IMR-90 (cell line): ENCODE data around the gene CASS4. TPM values are rescaled to one million over a fixed set of nuclear protein-coding genes. Genes with fewer than 3 reads are reported as not detected.

Source experiments
- ATAC-seq: fragments of 200-7000 bp; cut with Tn5 transposase; 2 replicates; pipeline ENCODE4 v1.9.1; 2020; ENCODE audit warnings: low read depth, mild to moderate bottlenecking, moderate library complexity
- BruUV-seq: library from RNA; stranded (reverse); fragments of 400-500 nt; replicated peaks from 2 replicates; lab custom pipeline; 2021; lab: Mats Ljungman, UMichigan
- CTCF ChIA-PET: fragments of 300-600 bp; formaldehyde crosslinking; extraction: SDS; loops from one replicate; lab custom pipeline; 2021; ENCODE audit warnings: antibody characterized with exemption; lab: Yijun Ruan, JAX
- POLR2A ChIA-PET: fragments of 300-600 bp; sonication (Branson Sonifier 250); formaldehyde crosslinking; loops from one replicate; lab custom pipeline; 2022; ENCODE audit warnings: antibody characterized with exemption; ENCODE audit not compliant: unreplicated experiment; lab: Charles Lee
- DNase-seq: peaks from one replicate; pipeline ENCODE4 v3.0.0; 2013
- H2AFZ ChIP-seq: replicated peaks from 2 replicates; pipeline ENCODE3; 2013; ENCODE audit warnings: low read length, mild to moderate bottlenecking; ENCODE audit not compliant: poor library complexity
- H2AK5ac ChIP-seq: 2 replicates; pipeline ENCODE4 v1.6.1; 2013; ENCODE audit warnings: low read depth, low read length, inconsistent platforms
- H2AK9ac ChIP-seq: replicated peaks from 2 replicates; pipeline ENCODE3; 2013; ENCODE audit warnings: mild to moderate bottlenecking, low read depth, low read length, moderate library complexity; ENCODE audit not compliant: poor library complexity
- H2BK120ac ChIP-seq: 2 replicates; pipeline ENCODE4 v1.6.1; 2013; ENCODE audit warnings: low read depth, low read length, inconsistent platforms
- H2BK15ac ChIP-seq: 3 replicates; pipeline ENCODE4 v1.6.1; 2013; ENCODE audit warnings: low read depth, low read length, inconsistent platforms
- H2BK20ac ChIP-seq: 2 replicates; pipeline ENCODE4 v1.6.1; 2013; ENCODE audit warnings: low read depth, mild to moderate bottlenecking, inconsistent platforms, low read length, moderate library complexity
- H2BK5ac ChIP-seq: 2 replicates; pipeline ENCODE4 v1.6.1; 2013; ENCODE audit warnings: mild to moderate bottlenecking, low read depth, low read length, inconsistent platforms; ENCODE audit not compliant: poor library complexity, severe bottlenecking
- H3K14ac ChIP-seq: replicated peaks from 2 replicates; pipeline ENCODE4 v1.6.1; 2013; ENCODE audit warnings: low read depth, low read length, inconsistent platforms
- H3K18ac ChIP-seq: 2 replicates; pipeline ENCODE4 v1.6.1; 2013; ENCODE audit warnings: low read depth, low read length, control low read depth
- H3K23ac ChIP-seq: 2 replicates; pipeline ENCODE4 v1.6.1; 2013; ENCODE audit warnings: low read depth, low read length, inconsistent platforms
- H3K27ac ChIP-seq: 2 replicates; pipeline ENCODE4 v1.5.1; 2013; ENCODE audit warnings: mild to moderate bottlenecking, control low read depth, low read length; ENCODE audit not compliant: insufficient read depth
- H3K27me3 ChIP-seq: 2 replicates; pipeline ENCODE4 v1.6.1; 2013; ENCODE audit warnings: low read length; ENCODE audit not compliant: control insufficient read depth, insufficient read depth
- H3K36me3 ChIP-seq: 2 replicates; pipeline ENCODE4 v1.6.1; 2013; ENCODE audit warnings: low read length, mixed read lengths; ENCODE audit not compliant: control insufficient read depth, insufficient read depth
- H3K4ac ChIP-seq: 2 replicates; pipeline ENCODE4 v1.6.1; 2013; ENCODE audit warnings: low read depth, low read length, inconsistent platforms
- H3K4me1 ChIP-seq: 2 replicates; pipeline ENCODE4 v1.6.1; 2013; ENCODE audit warnings: low read length, mixed read lengths; ENCODE audit not compliant: control insufficient read depth, insufficient read depth
- H3K4me2 ChIP-seq: 2 replicates; pipeline ENCODE4 v1.6.1; 2013; ENCODE audit warnings: low read depth, mild to moderate bottlenecking, control low read depth, low read length, moderate library complexity
- H3K4me3 ChIP-seq: 2 replicates; pipeline ENCODE4 v1.5.1; 2013; ENCODE audit warnings: low read depth, mild to moderate bottlenecking, control low read depth, low read length, moderate library complexity; ENCODE audit not compliant: insufficient read depth
- H3K56ac ChIP-seq: 2 replicates; pipeline ENCODE4 v1.6.1; 2013; ENCODE audit warnings: low read length, inconsistent platforms; ENCODE audit not compliant: insufficient read depth; ENCODE audit errors: extremely low read depth
- H3K79me1 ChIP-seq, 2 experiments: 2 replicates each; pipeline ENCODE4 v1.6.1; 2013; ENCODE audit warnings: low read length in 2 of 2, inconsistent platforms in 1 of 2, low read depth in 1 of 2
- H3K9ac ChIP-seq: 2 replicates; pipeline ENCODE4 v1.6.1; 2013; ENCODE audit warnings: low read depth, low read length, control low read depth
- H3K9me1 ChIP-seq: 2 replicates; pipeline ENCODE4 v1.6.1; 2013; ENCODE audit warnings: low read length, inconsistent platforms; ENCODE audit not compliant: insufficient read depth
- H3K9me3 ChIP-seq: 2 replicates; pipeline ENCODE4 v1.6.1; 2013; ENCODE audit warnings: low read length; ENCODE audit not compliant: control insufficient read depth, insufficient read depth
- H4K20me1 ChIP-seq: 2 replicates; pipeline ENCODE4 v1.6.1; 2013; ENCODE audit warnings: low read length, inconsistent platforms; ENCODE audit not compliant: insufficient read depth
- H4K5ac ChIP-seq: 2 replicates; pipeline ENCODE4 v1.6.1; 2013; ENCODE audit warnings: mild to moderate bottlenecking, low read depth, low read length, control low read depth
- H4K8ac ChIP-seq, 2 experiments: 2 replicates each; pipeline ENCODE4 v1.6.1; 2013; ENCODE audit warnings: low read depth in 2 of 2, low read length in 2 of 2, control low read depth in 1 of 2, inconsistent platforms in 1 of 2
- H4K91ac ChIP-seq: 2 replicates; pipeline ENCODE4 v1.6.1; 2013; ENCODE audit warnings: low read depth, low read length, inconsistent platforms; ENCODE audit not compliant: insufficient read depth
- FOS ChIP-seq: fragments of 150-350 bp; IDR thresholded peaks from 2 replicates; pipeline ENCODE4 v1.6.1; 2016; ENCODE audit warnings: low read depth, low read length
- MAFK ChIP-seq: IDR thresholded peaks from 2 replicates; pipeline ENCODE4 v1.6.1; 2012; ENCODE audit warnings: low read depth, low read length, improper control_type of control experiment
- MAZ ChIP-seq: IDR thresholded peaks from 2 replicates; pipeline ENCODE4 v1.6.1; 2012; ENCODE audit warnings: low read depth, mild to moderate bottlenecking, low read length, improper control_type of control experiment, moderate library complexity, borderline replicate concordance
- NFE2L2 ChIP-seq: fragments of 150-350 bp; IDR thresholded peaks from 2 replicates; pipeline ENCODE4 v1.6.1; 2016; ENCODE audit warnings: low read depth, mild to moderate bottlenecking, low read length
- POLR2A ChIP-seq: IDR thresholded peaks from 2 replicates; pipeline ENCODE4 v1.6.1; 2012; ENCODE audit warnings: mild to moderate bottlenecking, low read depth, low read length
- RAD21 ChIP-seq: IDR thresholded peaks from 2 replicates; pipeline ENCODE4 v1.6.1; 2012; ENCODE audit warnings: low read length, improper control_type of control experiment
- RCOR1 ChIP-seq: IDR thresholded peaks from 2 replicates; pipeline ENCODE4 v1.6.1; 2012; ENCODE audit warnings: mild to moderate bottlenecking, low read length, improper control_type of control experiment; ENCODE audit not compliant: insufficient replicate concordance
- SMC3 ChIP-seq: fragments of 150-350 bp; IDR thresholded peaks from 2 replicates; pipeline ENCODE4 v1.6.1; 2016; ENCODE audit warnings: low read depth, mild to moderate bottlenecking, antibody characterized with exemption, low read length, moderate library complexity
- WGBS, 2 experiments: methylation state at CpG; one replicate each; pipeline versions ENCODE4 v1.1.5 to v1.1.7; 2013; ENCODE audit warnings: missing lambda C conversion rate in 2 of 2; ENCODE audit not compliant: insufficient read length in 1 of 2; ENCODE audit errors: extremely low coverage in 2 of 2; 5-methylcytosine and 5-hydroxymethylcytosine counted together
- dilution Hi-C: fragments of 300-500 bp; cut with HindIII; formaldehyde crosslinking; loops from one replicate; pipeline ENCODE4 v1.14.3; 2018; ENCODE audit warnings: low sequenced_read_pairs; ENCODE audit not compliant: unreplicated experiment
- in situ Hi-C: fragments of 300-500 bp; cut with MboI; formaldehyde crosslinking; loops from 3 replicates; pipeline ENCODE4 v1.14.3; 2019; ENCODE audit warnings: low sequenced_read_pairs, inconsistent platforms, mixed read lengths
- intact Hi-C: fragments of 100-400 bp; cut with micrococcal nuclease; formaldehyde crosslinking; loops from 2 replicates; pipeline ENCODE4 v1.10.0; 2022
- polyA plus RNA-seq, 3 experiments: library from polyadenylated mRNA; depleted of rRNA; stranded (reverse); fragments of >200 nt; gene quantifications; 2 replicates each; pipeline ENCODE4 v1.2.3, GENCODE V29; 2012; ENCODE audit warnings: low replicate concordance in 1 of 3
- total RNA-seq: library from RNA; depleted of rRNA; stranded (reverse); fragments of >200 nt; gene quantifications from 2 replicates; pipeline ENCODE4 v1.2.3, GENCODE V29; 2012

The CASS4 gene
- total and polyA plus RNA-seq, 2 of the 4 experiments (the other 2 are of a cell fraction), result 25.8 to 26.5 TPM

- Histone ChIP-seq H2BK20ac (no peak overlapping the region), H3K23ac (no peak overlapping the region), H3K9me1 (no peaks in the 10 kb centered on the region), H3K14ac (no peak overlapping the region), H3K79me1 (peaks cover 12 to 46% of the 10 kb centered on the region in 2 experiments), H4K20me1 (no peaks in the 10 kb centered on the region), H3K4ac (no peak overlapping the region), H2BK5ac (peak overlapping the region; percentile 53), H4K8ac (no peak overlapping the region), H2AK9ac (no peak overlapping the region), H4K91ac (no peak overlapping the region; the same call in 1 of the 2 replicates), H3K9ac (no peak overlapping the region), H3K4me3 (no peak overlapping the region), H2BK120ac (no peak overlapping the region), H3K4me1 (no peaks in the 10 kb centered on the region), H3K36me3 (peaks cover 44% of the 10 kb centered on the region), H3K27ac (peak overlapping the region; percentile 22; the same call in 1 of the 2 replicates), H3K18ac (no peak overlapping the region), H2AFZ (no peak overlapping the region), H4K5ac (no peak overlapping the region), H3K9me3 (no peaks in the 10 kb centered on the region), H2BK15ac (no peak overlapping the region), H2AK5ac (no peak overlapping the region), H3K27me3 (no peaks in the 10 kb centered on the region), H3K4me2 (no peak overlapping the region), H3K56ac (no peak overlapping the region)
- intact Hi-C loops (no loop called here), dilution Hi-C loops (no loop called here), in situ Hi-C loops (no loop called here)
- TF ChIP-seq POLR2A (no peak), MAZ (no peak), NFE2L2 (no peak), FOS (no peak), RAD21 (no peak), RCOR1 (no peak), SMC3 (no peak), MAFK (no peak)
- CTCF ChIA-PET, result no interaction called here
- ATAC-seq (no peak), DNase-seq (no peak)
- POLR2A ChIA-PET, result no interaction called here
- 95% methylated on average over 15 of the region's 26 CpGs; no CpG with 5 or more reads in 1 of the 2 experiments for WGBS, 2 experiments
- no TSS peak for BruUV-seq
Observed at GRCh38 chr20:56403465-56403864, 8.6 kb upstream of the CASS4 start.
